ENCODE measurements around the gene LY6G5B.

Gene LY6G5B

DNA sequence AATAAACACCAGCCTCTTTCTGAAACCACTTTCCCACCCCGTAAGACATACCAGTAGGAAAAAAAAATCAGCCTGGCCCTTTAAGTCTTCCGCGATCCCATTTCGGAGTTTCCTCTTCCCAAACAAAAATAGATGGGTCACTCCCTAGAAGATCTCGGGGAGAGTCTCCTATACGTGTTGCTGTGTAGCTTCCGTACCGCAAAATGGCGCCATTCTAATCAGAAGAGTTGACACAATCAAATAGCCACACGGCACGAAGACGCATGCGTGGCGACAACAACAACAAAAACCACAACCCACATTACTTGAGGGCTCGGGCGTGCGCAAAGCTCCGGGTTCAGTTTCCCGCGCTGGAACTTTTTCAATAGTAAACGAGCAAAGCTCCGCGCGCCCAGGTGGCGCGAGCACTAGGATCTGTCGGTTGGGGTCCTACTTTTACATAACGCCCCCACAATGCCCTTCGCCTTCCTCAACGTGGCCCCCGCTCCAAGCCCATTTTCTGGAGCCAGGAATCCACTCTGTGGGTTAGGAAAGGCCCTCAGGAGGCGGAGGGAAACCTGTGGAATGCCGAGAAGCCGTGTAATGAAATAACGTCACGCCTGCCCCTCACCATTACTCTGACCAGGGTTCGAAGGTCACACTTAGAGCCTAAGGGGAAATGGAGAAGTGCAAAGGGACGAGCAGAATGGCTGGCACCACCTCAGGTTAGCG, 4.8 kb upstream of the LY6G5B start, which contains the start of gene GPANK1:
Gene GPANK1, minus strand, starts transcription at position 208 of the 711 bp plus-strand sequence. CDS start 519 bp downstream, outside the sequence.
- TF ChIP-seq POLR2AphosphoS5 (IDR thresholded peaks at IDR 0.05; ENCODE audit: low read depth, low read length), result peak; percentile 56
- TF ChIP-seq SIN3A (IDR thresholded peaks at IDR 0.05; ENCODE audit: borderline replicate concordance, insufficient read depth, low read length), result 0 out of 2 replicates have a peak, but pooled peaks have one; percentile 66
- TF ChIP-seq, protein P1, sequence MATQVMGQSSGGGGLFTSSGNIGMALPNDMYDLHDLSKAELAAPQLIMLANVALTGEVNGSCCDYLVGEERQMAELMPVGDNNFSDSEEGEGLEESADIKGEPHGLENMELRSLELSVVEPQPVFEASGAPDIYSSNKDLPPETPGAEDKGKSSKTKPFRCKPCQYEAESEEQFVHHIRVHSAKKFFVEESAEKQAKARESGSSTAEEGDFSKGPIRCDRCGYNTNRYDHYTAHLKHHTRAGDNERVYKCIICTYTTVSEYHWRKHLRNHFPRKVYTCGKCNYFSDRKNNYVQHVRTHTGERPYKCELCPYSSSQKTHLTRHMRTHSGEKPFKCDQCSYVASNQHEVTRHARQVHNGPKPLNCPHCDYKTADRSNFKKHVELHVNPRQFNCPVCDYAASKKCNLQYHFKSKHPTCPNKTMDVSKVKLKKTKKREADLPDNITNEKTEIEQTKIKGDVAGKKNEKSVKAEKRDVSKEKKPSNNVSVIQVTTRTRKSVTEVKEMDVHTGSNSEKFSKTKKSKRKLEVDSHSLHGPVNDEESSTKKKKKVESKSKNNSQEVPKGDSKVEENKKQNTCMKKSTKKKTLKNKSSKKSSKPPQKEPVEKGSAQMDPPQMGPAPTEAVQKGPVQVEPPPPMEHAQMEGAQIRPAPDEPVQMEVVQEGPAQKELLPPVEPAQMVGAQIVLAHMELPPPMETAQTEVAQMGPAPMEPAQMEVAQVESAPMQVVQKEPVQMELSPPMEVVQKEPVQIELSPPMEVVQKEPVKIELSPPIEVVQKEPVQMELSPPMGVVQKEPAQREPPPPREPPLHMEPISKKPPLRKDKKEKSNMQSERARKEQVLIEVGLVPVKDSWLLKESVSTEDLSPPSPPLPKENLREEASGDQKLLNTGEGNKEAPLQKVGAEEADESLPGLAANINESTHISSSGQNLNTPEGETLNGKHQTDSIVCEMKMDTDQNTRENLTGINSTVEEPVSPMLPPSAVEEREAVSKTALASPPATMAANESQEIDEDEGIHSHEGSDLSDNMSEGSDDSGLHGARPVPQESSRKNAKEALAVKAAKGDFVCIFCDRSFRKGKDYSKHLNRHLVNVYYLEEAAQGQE (IDR thresholded peaks at IDR 0.05; ENCODE audit: insufficient read depth in 1 of 2, low read depth in 2 of 2, low read length in 2 of 2), result no peak
- no peak for TF ChIP-seq TAF1 (IDR thresholded peaks at IDR 0.05; ENCODE audit: borderline replicate concordance, insufficient read depth, low read length)
- TF ChIP-seq FOXP2 (optimal IDR thresholded peaks at IDR 0.05; ENCODE audit: borderline replicate concordance, extremely low read depth, extremely low read length, insufficient read depth), result peak; percentile 95

DNA sequence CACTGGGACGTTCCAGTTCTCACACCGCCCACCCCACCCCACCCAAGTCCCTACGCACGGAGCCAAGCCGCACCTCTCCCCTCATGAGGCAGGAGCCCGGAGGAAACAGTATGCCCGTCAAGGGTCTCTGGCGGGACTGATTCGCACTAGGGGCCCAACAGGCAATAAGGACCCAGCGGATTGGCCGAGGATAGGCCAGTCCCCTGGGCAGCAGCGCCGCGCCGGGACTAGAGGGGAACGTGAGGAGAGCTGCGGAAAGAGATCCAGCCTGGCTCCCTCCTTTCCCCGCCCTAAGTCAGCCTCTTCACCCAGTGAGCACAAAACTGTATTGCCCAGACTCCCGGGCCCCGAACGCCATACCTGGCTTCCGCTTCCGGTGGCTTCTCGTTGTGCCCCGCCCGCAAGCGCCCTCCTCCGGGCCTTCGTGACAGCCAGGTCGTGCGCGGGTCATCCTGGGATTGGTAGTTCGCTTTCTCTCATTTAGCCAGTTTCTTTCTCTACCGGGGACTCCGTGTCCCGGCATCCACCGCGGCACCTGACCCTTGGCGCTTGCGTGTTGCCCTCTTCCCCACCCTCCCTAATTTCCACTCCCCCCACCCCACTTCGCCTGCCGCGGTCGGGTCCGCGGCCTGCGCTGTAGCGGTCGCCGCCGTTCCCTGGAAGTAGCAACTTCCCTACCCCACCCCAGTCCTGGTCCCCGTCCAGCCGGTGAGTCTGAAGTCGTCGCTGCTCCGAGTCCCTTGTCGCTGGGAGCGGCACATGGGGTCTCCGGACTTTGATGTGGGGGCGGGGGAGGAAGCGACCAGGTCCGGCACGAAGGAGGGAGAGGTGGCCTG, 4.1 kb upstream of the LY6G5B start, which contains the start of gene CSNK2B:
Gene CSNK2B, plus strand, starts transcription at position 580 of the 836 bp plus-strand sequence. CDS start 752 bp downstream, outside the sequence.
- TF ChIP-seq FOXP2 (optimal IDR thresholded peaks at IDR 0.05; ENCODE audit: borderline replicate concordance, extremely low read depth, extremely low read length, insufficient read depth) (peak; percentile 9), SIN3A (IDR thresholded peaks at IDR 0.05; ENCODE audit: borderline replicate concordance, insufficient read depth, low read length) (peak; percentile 86; the same call in 1 of the 2 replicates), POLR2AphosphoS5 (IDR thresholded peaks at IDR 0.05; ENCODE audit: low read depth, low read length) (peak; percentile 83), TAF1 (IDR thresholded peaks at IDR 0.05; ENCODE audit: borderline replicate concordance, insufficient read depth, low read length) (peak; percentile 79)
- TF ChIP-seq, protein P1 (IDR thresholded peaks at IDR 0.05; ENCODE audit: insufficient read depth in 1 of 2, low read depth in 2 of 2, low read length in 2 of 2), result 0 out of 4 replicates have a peak, but pooled peaks of 1 of the 2 experiments have one; percentile 21

DNA sequence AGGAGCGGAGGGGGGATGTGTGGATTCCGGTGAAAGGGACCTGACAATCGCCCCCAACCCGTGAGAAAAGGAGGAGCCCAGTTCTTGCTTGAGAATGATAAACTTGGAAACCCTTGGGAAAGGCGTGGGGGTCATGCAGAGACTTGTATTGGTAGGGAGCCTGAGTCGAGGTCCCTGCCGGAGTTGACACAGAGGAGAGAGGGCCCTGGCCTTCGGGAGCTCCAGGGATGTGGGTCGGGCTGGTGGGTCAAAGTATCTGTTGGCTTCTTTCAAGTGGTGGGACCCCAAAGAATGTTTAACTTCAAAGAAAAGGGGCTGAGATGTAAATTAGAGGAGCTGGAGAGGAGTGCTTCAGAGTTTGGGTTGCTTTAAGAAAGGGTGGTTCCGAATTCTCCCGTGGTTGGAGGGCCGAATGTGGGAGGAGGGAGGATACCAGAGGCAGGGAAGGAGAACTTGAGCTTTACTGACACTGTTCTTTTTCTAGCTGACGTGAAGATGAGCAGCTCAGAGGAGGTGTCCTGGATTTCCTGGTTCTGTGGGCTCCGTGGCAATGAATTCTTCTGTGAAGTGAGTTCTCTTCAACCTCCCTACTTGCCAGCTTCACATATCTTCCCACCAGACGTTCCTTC, 3.3 kb upstream of the LY6G5B start:
- TF ChIP-seq SIN3A (IDR thresholded peaks at IDR 0.05; ENCODE audit: borderline replicate concordance, insufficient read depth, low read length) (no peak), POLR2AphosphoS5 (IDR thresholded peaks at IDR 0.05; ENCODE audit: low read depth, low read length) (no peak)

DNA sequence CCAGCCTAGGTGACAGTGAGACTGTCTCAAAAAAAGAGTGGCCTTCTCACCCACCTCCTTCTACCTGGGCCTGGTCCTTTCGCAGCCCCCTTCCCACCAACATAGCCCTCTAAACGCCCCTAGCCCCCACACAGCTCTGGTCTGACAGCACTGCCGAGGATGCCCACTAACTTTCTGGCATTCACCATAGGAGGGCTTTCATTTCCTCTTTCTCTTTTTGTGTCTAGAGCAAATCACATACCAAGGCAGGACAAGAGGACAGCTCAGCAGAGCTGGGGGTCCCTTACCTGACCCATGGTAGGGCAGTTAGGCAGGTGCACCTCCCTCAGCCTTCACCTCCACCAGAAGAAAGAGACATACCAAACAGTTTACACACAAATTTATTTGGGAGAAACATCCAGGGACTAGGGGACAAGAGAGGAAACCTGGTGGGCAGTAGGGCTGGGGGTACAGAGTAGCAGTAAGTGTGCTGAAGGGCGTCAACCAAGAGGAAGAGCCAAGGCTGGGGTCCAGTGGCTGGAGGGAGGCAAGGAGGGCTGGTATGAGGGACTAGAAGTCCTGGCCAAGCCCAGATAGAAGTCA, 6.6 kb downstream of the LY6G5B start:
- TF ChIP-seq, protein P1 (IDR thresholded peaks at IDR 0.05; ENCODE audit: insufficient read depth in 1 of 2, low read depth in 2 of 2, low read length in 2 of 2), result no peak

DNA sequence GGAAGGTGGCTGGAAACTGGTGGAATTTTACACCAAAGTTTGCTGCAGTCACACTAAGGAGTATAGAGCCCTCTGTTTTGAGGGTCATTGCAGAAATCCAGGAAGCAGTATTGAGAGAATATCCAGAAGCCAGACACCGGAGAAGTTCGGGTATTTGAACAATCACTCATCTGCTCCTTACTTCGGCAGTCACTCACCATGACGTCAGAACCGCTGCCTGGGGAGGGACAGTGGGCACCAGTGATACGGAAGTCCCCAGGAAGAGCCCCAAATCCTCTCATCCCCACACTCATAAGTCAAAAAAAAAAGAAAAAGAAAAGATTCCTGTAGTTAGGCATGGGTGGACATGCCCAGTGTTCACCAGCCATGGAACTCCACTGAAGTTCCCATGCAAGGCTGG, 7.1 kb downstream of the LY6G5B start:
- TF ChIP-seq FOXP2 (optimal IDR thresholded peaks at IDR 0.05; ENCODE audit: borderline replicate concordance, extremely low read depth, extremely low read length, insufficient read depth) (no peak), POLR2AphosphoS5 (IDR thresholded peaks at IDR 0.05; ENCODE audit: low read depth, low read length) (no peak), TAF1 (IDR thresholded peaks at IDR 0.05; ENCODE audit: borderline replicate concordance, insufficient read depth, low read length) (no peak), SIN3A (IDR thresholded peaks at IDR 0.05; ENCODE audit: borderline replicate concordance, insufficient read depth, low read length) (no peak)
- TF ChIP-seq, protein P1 (IDR thresholded peaks at IDR 0.05; ENCODE audit: insufficient read depth in 1 of 2, low read depth in 2 of 2, low read length in 2 of 2), result no peak
